AG04449 (cell line): ENCODE measurements around the gene RRAGA.
"Not testable (repeated sequence)": the region's sequence is repeated elsewhere in the genome, so short reads cannot be mapped to it uniquely, and the experiment has no call there.

Source experiments
- CTCF ChIA-PET: fragments of 350-600 bp; formaldehyde crosslinking; extraction: SDS; loops from one replicate; lab custom pipeline; 2021; ENCODE audit warnings: antibody characterized with exemption; lab: Yijun Ruan, JAX
- POLR2A ChIA-PET: fragments of 400-600, 350-600 bp; formaldehyde crosslinking; extraction: SDS; loops from one replicate; lab custom pipeline; 2020; ENCODE audit warnings: antibody characterized with exemption, inconsistent platforms; lab: Yijun Ruan, JAX
- DNase-seq: peaks from one replicate; pipeline ENCODE4 v3.0.0-alpha.2; 2010; ENCODE audit warnings: low read depth, low spot score
- H3K4me3 ChIP-seq: 2 replicates; pipeline ENCODE4 v1.5.1; 2011; ENCODE audit warnings: low read depth, mild to moderate bottlenecking, control low read depth, low read length
- TF ChIP-seq, protein P1 (sequence below): IDR thresholded peaks from one replicate; pipeline ENCODE4 v1.5.1; 2011; ENCODE audit warnings: mild to moderate bottlenecking, moderate library complexity, low read length, control low read depth, inconsistent platforms; ENCODE audit not compliant: insufficient read depth; ENCODE audit errors: missing control alignments

Gene RRAGA, protein sequence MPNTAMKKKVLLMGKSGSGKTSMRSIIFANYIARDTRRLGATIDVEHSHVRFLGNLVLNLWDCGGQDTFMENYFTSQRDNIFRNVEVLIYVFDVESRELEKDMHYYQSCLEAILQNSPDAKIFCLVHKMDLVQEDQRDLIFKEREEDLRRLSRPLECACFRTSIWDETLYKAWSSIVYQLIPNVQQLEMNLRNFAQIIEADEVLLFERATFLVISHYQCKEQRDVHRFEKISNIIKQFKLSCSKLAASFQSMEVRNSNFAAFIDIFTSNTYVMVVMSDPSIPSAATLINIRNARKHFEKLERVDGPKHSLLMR

DNA sequence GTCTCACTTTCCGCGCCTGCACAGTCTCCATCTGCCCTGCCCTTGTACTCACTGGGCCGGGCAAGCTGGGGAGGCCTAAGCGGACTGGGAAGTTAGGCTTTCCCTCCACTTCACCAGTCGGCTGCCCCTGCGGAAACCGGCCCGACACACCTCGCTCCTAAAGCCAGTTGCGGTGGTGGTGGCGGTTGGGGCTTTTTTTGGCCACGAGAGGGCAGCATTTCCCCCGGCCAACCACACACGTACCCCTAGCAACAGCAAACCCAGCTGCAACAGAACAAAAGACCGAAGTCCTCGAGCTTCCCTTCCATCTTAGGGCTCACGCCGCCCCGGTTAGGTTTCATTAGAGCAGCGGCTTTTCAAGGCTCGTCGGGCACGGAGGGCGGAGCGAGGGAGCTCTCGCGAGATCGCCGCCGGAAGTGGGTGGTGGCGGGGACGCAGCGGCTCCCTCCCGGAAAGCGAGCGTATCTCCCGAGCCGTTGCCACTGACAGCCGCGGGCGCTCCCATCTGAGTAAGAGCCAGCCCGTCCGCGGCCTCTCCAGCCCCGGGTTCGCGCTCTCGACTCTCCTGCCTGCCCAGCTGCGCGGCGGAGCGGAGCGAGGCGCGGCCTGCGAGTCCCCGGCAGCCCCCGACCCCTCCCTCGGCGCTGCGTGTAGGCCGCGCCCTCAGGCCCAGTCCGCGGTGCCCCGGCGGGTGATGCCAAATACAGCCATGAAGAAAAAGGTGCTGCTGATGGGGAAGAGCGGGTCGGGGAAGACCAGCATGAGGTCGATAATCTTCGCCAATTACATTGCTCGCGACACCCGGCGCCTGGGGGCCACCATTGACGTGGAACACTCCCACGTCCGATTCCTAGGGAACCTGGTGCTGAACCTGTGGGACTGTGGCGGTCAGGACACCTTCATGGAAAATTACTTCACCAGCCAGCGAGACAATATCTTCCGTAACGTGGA is at the start of gene RRAGA:
TSS of gene RRAGA (plus strand) at position 462 of the 951 bp plus-strand sequence. CDS start at position 695, 233 bp downstream.
- TF ChIP-seq, protein P1, sequence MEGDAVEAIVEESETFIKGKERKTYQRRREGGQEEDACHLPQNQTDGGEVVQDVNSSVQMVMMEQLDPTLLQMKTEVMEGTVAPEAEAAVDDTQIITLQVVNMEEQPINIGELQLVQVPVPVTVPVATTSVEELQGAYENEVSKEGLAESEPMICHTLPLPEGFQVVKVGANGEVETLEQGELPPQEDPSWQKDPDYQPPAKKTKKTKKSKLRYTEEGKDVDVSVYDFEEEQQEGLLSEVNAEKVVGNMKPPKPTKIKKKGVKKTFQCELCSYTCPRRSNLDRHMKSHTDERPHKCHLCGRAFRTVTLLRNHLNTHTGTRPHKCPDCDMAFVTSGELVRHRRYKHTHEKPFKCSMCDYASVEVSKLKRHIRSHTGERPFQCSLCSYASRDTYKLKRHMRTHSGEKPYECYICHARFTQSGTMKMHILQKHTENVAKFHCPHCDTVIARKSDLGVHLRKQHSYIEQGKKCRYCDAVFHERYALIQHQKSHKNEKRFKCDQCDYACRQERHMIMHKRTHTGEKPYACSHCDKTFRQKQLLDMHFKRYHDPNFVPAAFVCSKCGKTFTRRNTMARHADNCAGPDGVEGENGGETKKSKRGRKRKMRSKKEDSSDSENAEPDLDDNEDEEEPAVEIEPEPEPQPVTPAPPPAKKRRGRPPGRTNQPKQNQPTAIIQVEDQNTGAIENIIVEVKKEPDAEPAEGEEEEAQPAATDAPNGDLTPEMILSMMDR: peak; percentile 84
- peak; percentile 85 for DNase-seq
- ChIA-PET CTCF (interaction anchor here (0.6 to 4.9 kb wide), 36 partner anchors 8 to 1238 kb away, joined by 3 to 82 read pairs (median 4); no protein-coding TSS in a partner anchor), POLR2A (interaction anchor here (0.5 to 1.3 kb wide), 6 partner anchors 25 to 871 kb away, joined by 3 to 12 read pairs (median 4); partner anchors contain the start of gene RPS6)
- peak within 1 kb of the TSS; percentile 69 for H3K4me3 ChIP-seq

DNA sequence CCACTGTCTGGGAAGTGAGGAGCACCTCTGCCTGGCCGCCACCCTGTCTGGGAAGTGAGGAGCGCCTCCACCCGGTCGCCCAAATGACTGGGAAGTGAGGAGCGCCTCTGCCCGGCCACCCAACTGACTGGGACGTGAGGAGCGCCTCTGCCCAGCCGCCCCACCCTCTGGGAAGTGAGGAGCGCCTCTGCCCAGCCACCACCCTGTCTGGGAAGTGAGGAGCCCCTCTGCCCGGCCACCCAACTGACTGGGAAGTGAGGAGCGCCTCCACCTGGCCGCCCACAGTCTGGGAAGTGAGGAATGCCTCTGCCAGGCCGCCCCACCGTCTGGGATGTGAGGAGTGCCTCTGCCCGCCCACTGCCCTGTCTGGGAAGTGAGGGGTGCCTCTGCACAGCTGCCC is 49.1 kb upstream of the RRAGA start:
- TF ChIP-seq, protein P1: no peak
- no peak overlapping the region for H3K4me3 ChIP-seq
- DNase-seq: no peak
- ChIA-PET CTCF (no interaction called here), POLR2A (no interaction called here)

DNA sequence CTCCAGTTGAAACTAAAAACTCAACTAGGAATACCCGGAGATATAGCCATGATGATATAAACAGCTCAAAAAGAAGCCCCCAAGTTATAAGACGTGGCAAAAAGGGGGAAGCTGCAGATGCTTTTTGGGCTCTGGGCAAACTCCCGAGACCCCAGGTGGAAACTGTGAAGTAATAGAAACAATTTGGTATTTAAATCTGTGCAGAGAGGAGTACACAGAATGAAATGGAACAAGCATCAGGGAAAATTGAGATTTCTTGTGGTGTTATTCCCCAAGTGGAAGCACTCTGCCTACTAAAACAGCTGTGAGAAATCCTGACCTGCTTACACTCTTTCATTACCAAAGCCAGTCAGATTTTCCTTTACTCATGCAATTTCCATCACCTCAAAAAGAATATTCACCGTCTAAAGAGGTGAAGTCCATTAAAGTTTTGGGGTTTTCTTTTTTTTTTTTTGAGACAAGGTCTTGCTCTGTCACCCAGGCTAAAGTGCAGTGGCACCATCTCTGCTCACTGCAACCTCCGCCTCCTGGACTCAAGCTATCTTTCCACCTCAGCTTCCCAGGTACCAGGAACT is 39.7 kb upstream of the RRAGA start:
- TF ChIP-seq, protein P1: no peak
- no peak for DNase-seq
- ChIA-PET CTCF (interaction anchor here (1.2 kb wide), 1 partner anchor 33 kb away, joined by 3 read pairs; no protein-coding TSS in a partner anchor), POLR2A (no interaction called here)
- H3K4me3 ChIP-seq: no peak overlapping the region

DNA sequence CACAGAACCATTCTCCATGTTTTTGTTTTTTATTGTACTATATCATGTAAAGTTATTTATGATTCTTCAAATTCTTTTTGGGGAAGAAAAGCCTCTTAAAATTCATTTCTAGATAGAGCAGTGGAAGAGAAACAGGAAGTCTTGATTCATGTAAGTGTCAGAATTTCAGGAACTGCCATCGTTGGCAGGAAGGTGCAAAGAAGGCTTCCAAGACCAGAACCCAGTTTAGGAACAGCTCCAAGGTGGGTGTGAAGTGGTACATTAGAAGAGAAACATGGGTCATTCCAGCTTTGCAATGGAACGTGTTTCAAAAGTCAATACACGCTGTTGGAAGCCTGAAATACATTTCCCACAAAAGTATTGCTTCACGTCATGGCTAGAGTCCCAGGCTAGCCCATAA is 31.0 kb upstream of the RRAGA start:
- no peak for DNase-seq
- TF ChIP-seq, protein P1: no peak
- H3K4me3 ChIP-seq: no peak overlapping the region
- POLR2A ChIA-PET: no interaction called here
- CTCF ChIA-PET: interaction anchor here (8.9 kb wide), 1 partner anchor 10 kb away, joined by 56 read pairs; no protein-coding TSS in a partner anchor

DNA sequence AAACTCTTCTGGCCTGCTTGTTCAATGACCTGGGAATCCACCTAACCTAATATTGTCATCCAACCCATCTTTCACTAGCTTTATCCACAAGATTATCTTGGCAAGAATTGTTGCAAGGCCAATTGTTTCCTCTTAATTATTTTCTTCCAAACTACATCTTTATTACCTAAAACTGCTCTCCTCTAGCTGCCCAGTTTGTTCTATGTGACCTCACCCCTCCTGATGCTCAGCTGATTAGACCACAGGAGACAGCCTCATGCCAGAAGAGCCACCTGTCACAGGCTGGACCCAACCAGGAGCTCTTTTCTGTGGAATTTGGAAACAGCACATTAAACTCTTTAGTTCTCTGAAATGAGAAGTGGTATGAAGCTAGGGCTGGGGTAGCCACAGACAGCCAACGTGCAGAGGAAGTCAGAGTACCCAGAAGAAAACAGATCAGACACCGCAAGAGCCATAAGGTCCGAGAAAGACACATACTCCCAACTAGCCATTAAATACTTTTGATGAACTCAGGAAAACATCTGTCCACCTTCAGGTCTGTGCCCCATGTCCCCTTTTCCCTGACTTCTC is 28.3 kb upstream of the RRAGA start:
- CTCF ChIA-PET: interaction anchor here (0.7 to 1.6 kb wide), 4 partner anchors 8 to 1209 kb away, joined by 3 to 4 read pairs (median 3); no protein-coding TSS in a partner anchor
- no peak overlapping the region for H3K4me3 ChIP-seq
- POLR2A ChIA-PET: no interaction called here
- no peak for DNase-seq
- TF ChIP-seq, protein P1: no peak

DNA sequence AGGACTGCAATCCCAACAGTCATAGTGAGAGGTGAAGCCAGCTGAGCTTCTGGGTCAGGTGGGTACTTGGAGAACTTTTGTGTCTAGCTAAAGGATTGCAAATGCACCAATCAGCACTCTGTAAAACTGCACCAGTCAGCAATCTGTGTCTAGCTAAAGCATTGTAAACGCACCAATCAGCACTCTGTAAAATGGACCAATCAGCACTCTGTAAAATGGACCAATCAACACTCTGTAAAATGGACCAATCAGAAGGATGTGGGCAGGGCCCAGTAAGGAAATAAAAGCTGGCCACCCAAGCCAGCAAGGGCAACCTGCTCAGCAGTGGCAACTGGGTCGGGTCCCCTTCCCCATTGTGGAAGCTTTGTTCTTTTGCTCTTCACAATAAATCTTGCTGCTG is 27.6 kb upstream of the RRAGA start:
- DNase-seq, POLR2A ChIA-PET: not testable (repeated sequence)
- CTCF ChIA-PET: interaction anchor here (0.6 to 1.6 kb wide), 5 partner anchors 9 to 767 kb away, joined by 3 to 4 read pairs (median 3); no protein-coding TSS in a partner anchor

More for the DNA sequence above, 27.6 kb upstream of the RRAGA start:
- not testable (repeated sequence) for H3K4me3 ChIP-seq
